ENCODE data around the gene ACMSD.

The ACMSD gene

GRCh38 chr2:134946073-134946472, 107.7 kb downstream of the ACMSD start:
- DNase-seq, result no peak

- no peak for DNase-seq
Measured at GRCh38 chr2:134949981-134950708, 111.7 kb downstream of the ACMSD start.

GRCh38 chr2:134950886-134951285, 112.5 kb downstream of the ACMSD start:
- no peak for DNase-seq
